Mammary epithelial cell (primary cell): ENCODE data around the gene BICRA.

ENCODE experiments used
- EZH2 ChIP-seq: IDR thresholded peaks from 2 replicates; pipeline ENCODE4 v1.6.1; 2012; ENCODE audit warnings: low read length, inconsistent platforms, borderline replicate concordance
- TF ChIP-seq, protein P1 (sequence below), 2 donors: IDR thresholded peaks in 1 of 2; conservative IDR thresholded peaks in 1 of 2; 2 replicates each; pipeline ENCODE4 v1.5.1; 2011 to 2012; ENCODE audit warnings: inconsistent platforms in 2 of 2, low read length in 2 of 2, mild to moderate bottlenecking in 2 of 2, control low read depth in 1 of 2, low read depth in 1 of 2; ENCODE audit not compliant: insufficient read depth in 1 of 2; ENCODE audit errors: extremely low read depth in 1 of 2

DNA sequence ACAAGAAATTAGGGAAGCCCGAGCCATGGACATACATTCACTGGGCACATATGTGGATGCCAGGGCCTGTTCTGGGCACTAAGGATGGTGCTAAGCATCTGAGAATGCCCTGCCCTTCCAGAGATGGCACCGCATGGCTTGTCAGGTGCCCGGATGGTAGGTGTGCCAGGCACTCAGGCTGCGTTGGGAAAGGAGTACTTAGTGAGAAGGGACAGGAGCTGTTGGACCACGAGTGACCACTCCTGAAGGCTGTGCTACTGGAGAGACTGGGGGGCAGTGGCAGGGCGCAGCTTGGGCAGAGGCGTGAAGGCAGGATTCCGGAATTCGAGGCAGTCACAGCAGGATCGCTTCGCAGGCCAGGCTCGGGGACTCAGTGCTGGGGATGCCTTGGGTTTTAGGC lies 66.3 kb downstream of the BICRA start:
- TF ChIP-seq, protein P1, sequence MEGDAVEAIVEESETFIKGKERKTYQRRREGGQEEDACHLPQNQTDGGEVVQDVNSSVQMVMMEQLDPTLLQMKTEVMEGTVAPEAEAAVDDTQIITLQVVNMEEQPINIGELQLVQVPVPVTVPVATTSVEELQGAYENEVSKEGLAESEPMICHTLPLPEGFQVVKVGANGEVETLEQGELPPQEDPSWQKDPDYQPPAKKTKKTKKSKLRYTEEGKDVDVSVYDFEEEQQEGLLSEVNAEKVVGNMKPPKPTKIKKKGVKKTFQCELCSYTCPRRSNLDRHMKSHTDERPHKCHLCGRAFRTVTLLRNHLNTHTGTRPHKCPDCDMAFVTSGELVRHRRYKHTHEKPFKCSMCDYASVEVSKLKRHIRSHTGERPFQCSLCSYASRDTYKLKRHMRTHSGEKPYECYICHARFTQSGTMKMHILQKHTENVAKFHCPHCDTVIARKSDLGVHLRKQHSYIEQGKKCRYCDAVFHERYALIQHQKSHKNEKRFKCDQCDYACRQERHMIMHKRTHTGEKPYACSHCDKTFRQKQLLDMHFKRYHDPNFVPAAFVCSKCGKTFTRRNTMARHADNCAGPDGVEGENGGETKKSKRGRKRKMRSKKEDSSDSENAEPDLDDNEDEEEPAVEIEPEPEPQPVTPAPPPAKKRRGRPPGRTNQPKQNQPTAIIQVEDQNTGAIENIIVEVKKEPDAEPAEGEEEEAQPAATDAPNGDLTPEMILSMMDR (conservative IDR thresholded peaks at IDR 0.05 in 1 of 2, IDR thresholded peaks at IDR 0.05 in 1 of 2; ENCODE audit: extremely low read depth in 1 of 2, insufficient read depth in 1 of 2, low read depth in 1 of 2, low read length in 2 of 2) = no peak
- no peak for TF ChIP-seq EZH2
